NCI-H2171 treated with DMSO at 0.1 percent for 48 hours (cell line): ENCODE data around the gene SPCS1.

Experiments used
- DNase-seq: peaks from one replicate; lab custom pipeline; 2025; lab: John Stamatoyannopoulos, UW

Gene SPCS1

DNA sequence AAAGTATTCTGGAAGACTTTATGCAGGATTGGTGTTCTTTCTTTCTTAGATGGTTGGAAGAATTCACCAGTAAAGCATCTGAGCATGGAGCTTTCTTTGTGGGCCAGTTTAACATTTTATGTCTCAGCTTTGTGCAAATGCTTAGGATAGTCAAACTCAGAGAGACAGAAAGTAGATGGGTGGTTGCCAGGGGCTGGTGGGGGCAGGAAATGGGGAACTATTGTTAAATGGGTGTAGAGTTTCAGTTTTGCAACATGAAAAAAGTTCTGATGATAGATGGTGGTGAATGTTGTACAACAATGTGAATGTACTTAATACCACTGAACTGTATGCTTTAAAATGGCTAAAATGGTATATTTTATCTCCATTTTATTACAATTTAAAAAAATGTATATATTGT, 24.8 kb downstream of the SPCS1 start:
- no peak for DNase-seq

DNA sequence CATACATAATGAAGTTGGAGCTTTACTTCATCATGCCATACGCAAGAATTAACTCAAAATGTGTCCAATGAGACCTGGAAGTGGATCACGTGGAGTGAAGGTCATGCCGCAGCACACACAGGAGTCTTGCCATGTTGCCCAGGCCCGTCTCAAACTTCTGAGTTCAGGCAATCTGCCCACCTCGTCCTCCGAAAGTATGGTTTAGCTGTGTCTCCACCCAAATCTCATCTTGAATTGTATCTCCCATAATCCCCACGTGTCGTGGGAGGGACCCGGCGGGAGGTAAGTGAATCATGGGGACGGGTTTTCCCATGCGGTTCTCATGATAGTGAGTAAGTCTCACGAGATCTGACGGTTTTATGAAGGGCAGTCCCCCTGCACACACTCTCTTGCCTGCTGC, 25.7 kb downstream of the SPCS1 start:
- DNase-seq = no peak

DNA sequence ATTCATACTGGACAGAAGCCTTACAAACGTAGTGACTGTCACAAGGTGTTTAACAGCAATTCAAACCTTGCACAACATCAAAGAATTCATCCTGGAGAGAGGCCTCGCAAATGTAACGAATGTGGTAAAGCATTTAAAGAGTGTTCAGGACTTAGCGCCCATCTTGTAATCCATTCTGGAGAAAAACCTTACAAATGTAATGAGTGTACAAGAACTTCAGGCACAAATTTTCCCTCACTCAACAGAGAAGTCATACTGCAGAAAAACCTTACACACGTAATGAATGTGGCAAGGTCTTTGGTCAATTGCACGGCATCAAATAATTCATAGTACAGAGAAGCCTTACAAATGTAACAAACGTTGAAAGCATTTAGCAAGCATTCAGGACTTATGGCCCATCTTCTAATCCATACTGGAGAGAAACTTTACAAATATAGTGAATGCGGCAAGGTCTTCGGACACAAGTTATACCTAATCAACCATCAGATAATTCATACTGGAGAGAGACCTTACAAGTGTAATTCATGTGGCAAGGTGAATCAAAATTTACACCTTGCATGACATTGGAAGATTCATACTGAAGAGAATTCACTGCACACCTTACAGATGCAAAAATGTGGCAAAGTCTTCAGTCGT, 27.5 kb downstream of the SPCS1 start:
- DNase-seq = no peak

DNA sequence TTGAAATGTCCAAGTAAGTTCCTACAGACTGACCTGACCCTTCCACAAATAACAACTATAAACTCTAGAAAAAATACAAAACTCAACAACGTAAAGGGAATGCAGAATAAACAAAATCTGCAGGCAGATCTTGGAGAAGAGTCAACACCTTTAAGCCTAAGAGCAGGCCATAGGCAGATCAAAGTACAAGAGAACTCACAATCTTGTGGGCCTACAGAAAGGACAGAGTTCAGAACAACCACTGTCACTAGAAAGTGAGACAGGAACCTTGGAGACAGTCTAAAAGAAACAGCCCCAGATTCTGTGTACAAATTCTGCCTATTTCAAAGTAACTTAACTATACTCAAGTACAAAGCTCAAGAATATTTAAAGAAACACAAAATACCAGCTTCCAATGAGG, 33.8 kb downstream of the SPCS1 start:
- no peak for DNase-seq

DNA sequence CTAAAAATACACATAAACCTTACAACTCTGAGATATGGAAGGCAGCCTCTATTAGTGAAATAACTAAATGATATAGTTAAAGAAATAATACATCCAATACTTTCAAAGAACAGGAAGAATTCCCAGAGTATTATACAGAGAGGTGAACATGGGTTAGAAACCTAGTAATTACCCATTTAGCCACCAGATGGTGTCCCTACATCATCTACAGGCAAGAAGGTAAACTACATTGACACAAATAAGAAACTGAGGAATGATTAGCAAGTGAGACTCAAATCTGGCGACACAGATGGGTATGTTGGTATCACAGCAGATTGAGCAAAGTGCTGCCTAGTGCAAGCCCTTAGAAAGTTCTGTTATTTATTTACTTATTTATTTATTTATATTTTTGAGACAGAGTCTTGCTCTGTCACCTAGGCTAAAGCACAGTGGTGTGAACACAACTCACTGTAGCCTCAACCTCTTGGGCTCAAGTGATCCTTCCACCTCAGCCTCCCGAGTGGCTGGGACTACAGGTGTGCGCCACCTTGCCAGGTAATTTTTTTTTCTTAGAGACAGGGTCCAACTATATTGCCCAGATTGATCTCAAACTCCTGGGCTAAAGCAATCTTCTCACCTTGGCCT, 36.6 kb downstream of the SPCS1 start:
- peak; percentile 4 for DNase-seq

DNA sequence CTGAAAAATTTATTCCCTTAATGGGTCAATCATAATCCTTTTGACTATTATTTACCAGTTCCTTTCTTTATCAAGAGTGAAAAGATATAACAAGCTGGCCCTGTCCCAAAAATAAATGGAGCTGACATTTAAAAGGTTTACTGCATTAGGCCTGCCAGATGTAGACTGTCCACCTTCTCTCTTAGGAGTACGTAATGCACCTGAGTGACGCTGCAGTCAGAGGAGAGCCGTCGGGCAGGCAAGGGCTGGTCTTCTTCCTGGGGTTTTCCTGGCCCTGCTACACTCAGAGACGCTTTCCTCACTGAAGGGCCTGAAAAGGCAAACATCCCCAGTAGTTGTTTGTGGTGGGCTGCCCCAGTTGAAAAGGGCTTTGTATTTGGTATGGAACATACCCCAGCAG, 37.2 kb downstream of the SPCS1 start:
- DNase-seq = no peak

DNA sequence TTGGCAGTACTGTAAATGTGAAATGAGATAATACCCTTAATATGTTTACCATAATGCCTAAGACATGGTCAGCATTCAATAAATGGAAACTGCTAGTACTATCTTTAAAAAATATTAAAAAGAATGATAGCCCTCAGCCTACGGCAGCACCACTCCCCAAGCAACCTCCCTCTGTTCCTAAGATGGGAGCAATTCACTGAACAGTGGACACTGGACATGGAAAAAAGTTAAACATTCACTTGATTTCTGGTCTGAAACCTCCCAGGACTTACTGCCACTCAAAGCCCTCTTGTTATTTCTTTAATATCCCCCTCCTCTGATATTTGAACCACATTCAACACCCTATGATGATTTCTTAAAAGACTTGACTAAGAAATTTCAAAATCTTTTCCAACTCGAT, 37.8 kb downstream of the SPCS1 start:
- no peak for DNase-seq

DNA sequence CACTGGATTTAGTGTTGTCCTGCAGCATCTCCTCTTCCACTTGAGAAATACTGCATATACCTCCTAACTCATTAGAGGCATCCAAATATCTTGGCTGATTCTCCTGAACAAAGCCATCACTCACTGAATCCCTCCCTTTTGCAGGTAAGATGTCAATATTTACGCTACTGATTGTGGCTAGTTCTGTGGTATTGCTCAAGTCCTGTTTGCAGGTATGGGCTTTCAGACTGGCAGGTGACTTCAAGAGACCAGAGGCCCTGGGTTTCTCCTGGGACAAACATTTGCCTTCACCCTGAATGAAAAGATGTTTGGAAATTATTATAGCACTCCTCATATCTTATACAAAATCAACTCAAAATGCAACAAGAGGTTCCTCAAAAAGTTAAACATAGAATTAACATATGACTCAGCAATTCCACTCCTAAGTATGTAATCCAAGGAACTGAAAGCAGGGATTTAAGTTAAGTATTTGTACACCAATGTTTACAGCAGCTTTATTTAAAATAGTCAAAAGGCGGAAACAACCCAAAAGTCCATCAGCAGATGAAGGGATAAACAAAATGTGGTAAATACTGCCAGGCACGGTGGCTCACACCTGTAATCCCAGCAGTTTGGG, 46.2 kb downstream of the SPCS1 start:
- DNase-seq = no peak

DNA sequence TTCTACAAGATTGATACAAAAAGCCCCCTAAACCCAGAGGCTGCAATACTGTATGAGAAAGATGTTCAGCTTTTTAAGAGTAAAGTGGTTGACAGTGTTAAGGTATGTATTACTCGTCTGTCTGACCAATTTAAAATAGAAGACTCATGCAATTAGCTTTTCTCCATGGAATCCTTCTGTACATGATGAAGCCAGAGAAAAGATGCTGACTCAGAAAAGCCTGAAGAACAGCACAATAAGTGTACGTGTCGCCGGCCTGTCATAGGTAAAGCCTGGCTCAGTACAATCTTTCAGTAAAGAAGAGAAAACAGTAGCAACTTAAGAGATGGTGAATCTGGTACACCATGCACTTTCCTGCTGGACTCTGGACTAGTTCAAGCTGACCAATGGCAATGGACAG, 48.5 kb downstream of the SPCS1 start:
- no peak for DNase-seq

DNA sequence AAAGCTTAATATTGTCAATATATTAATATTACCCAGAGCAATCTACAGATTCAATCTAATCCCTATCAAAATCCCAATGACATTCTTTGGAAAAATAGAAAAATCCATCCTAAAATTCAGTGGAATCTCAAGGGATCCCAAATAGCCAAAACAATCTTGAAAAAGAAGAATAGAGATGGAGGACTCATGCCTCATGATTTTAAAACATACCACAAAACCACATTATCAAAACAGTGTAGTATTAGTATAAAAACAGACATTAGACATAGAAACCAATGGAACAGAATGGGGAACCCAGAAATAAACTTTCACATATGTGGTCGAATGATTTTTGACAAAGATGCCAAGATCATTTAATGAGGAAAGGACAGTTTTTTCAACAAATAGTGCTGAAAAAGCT, 50.2 kb downstream of the SPCS1 start:
- DNase-seq = no peak
